Erythroblast (primary cell): ENCODE results near the gene FTSJ1.
"Not testable (repeated sequence)": the region's sequence is repeated elsewhere in the genome, so short reads cannot be mapped to it uniquely, and the experiment has no call there.

Experiments
- DNase-seq, 2 experiments: peaks; one replicate each; lab custom pipeline; 2025; lab: John Stamatoyannopoulos, UW
- GATA1 ChIP-seq: IDR thresholded peaks from 2 replicates; pipeline ENCODE4 v1.6.1; 2011; ENCODE audit warnings: low read depth, mild to moderate bottlenecking, control low read depth, low read length, moderate library complexity
- POLR2A ChIP-seq: IDR thresholded peaks from 2 replicates; pipeline ENCODE4 v1.6.1; 2011; ENCODE audit warnings: mild to moderate bottlenecking, low read length

FTSJ1 gene

GRCh38 chrX:48515842-48516241 lies 39.8 kb downstream of the FTSJ1 start:
- no peak for DNase-seq
- TF ChIP-seq GATA1 (no peak), POLR2A (no peak)

GRCh38 chrX:48516285-48516684 lies 40.3 kb downstream of the FTSJ1 start:
- no peak for TF ChIP-seq POLR2A
- TF ChIP-seq GATA1, result no peak
- no peak for DNase-seq

- TF ChIP-seq POLR2A, result no peak
- TF ChIP-seq GATA1, result no peak
- DNase-seq, result no peak
Observed at GRCh38 chrX:48516987-48517386, 41.0 kb downstream of the FTSJ1 start.

- not testable (repeated sequence) for DNase-seq
Observed at GRCh38 chrX:48519481-48519880, 43.5 kb downstream of the FTSJ1 start.

- no peak for TF ChIP-seq GATA1
- no peak for TF ChIP-seq POLR2A
- no peak for DNase-seq
Observed at GRCh38 chrX:48520455-48520854, 44.5 kb downstream of the FTSJ1 start.

- TF ChIP-seq GATA1, result no peak
- no peak for TF ChIP-seq POLR2A
- peak in 1 of 2 experiments; percentile 21 for DNase-seq
Observed at GRCh38 chrX:48520976-48521352, 45.0 kb downstream of the FTSJ1 start.

- DNase-seq, result peak; percentile 92 to 94
- no peak for TF ChIP-seq GATA1
- peak; percentile 76 for TF ChIP-seq POLR2A
Observed at GRCh38 chrX:48521353-48522243, 45.6 kb downstream of the FTSJ1 start, which contains the start of gene EBP. EBP (plus strand) TSS chrX:48521808; CDS start chrX:48523772, 1,964 bp downstream.

GRCh38 chrX:48522291-48522690 lies 46.3 kb downstream of the FTSJ1 start:
- DNase-seq, result no peak
- TF ChIP-seq POLR2A (no peak), GATA1 (no peak)

GRCh38 chrX:48523682-48524081 lies 47.7 kb downstream of the FTSJ1 start:
- TF ChIP-seq POLR2A (no peak), GATA1 (no peak)
- DNase-seq, result no peak

GRCh38 chrX:48525853-48526252 lies 49.9 kb downstream of the FTSJ1 start:
- not testable (repeated sequence) for DNase-seq

- DNase-seq, result no peak
- TF ChIP-seq POLR2A (no peak), GATA1 (no peak)
Observed at GRCh38 chrX:48530736-48531135, 54.7 kb downstream of the FTSJ1 start.

GRCh38 chrX:48531358-48531959 lies 55.5 kb downstream of the FTSJ1 start:
- peak; percentile 38 to 68 for DNase-seq
- TF ChIP-seq GATA1 (no peak), POLR2A (no peak)

- no peak for TF ChIP-seq POLR2A
- no peak for DNase-seq
Observed at GRCh38 chrX:48532161-48532560, 56.2 kb downstream of the FTSJ1 start.

GRCh38 chrX:48533165-48533564 lies 57.2 kb downstream of the FTSJ1 start:
- no peak for TF ChIP-seq GATA1
- TF ChIP-seq POLR2A, result no peak
- DNase-seq, result no peak
